NCI-H146 treated with DMSO at 0.1 percent for 48 hours (cell line): ENCODE measurements around the gene ZBTB7C.
A peak's percentile ranks its signal among the peaks of the same experiment; 100 is the strongest.
"Not testable (repeated sequence)": the region's sequence is repeated elsewhere in the genome, so short reads cannot be mapped to it uniquely, and the experiment has no call there.

Experiments used
- DNase-seq: peaks from one replicate; lab custom pipeline; 2025; ENCODE audit not compliant: unreplicated experiment; lab: John Stamatoyannopoulos, UW

Gene ZBTB7C

DNA sequence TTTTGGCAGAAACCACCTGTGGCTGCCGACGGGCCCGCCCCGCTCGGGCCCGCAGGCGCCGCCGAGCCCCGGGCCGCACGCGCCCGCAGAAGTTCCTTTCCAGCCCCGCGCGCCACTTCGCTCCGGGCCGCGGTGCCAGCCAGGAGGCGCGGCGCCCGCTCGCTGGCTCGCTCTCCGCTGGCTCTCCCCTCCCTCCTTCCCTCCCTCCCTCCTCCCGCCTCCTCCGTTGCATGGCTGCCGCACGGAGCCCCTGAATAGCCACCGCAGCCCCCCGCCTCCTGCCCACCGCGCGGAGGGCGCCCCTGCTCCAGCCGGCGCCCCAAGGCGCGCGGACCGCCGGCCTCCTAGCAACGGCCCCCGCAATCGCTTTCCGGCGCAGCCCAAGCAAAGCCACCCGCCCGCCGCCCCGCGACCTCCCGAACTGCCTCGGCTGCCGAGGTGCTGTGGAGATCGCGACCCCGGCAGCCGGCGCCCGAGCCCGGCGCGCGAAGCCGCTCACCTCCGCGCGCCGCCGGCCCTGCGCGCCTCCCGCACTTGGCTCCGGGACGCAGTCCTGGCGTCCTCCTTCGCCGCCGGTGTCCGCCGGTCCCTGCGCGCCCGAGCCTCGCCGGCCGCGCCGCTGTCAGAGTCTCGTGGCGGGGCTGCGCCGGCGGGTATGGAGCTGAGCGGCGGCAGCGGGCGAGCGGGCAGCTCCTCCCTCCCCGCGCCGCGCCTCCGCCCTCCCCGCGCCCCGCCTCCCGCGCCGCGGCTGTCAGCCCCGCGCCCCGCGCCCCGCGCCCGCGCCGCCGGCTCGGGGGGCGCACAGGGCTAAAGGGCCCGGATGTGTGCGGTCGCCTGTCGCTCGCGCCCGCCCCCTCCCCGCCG is at the start of gene ZBTB7C:
Gene ZBTB7C (minus strand): TSS at position 657 of the 864 bp plus-strand sequence.
- peak; percentile 57 for DNase-seq

DNA sequence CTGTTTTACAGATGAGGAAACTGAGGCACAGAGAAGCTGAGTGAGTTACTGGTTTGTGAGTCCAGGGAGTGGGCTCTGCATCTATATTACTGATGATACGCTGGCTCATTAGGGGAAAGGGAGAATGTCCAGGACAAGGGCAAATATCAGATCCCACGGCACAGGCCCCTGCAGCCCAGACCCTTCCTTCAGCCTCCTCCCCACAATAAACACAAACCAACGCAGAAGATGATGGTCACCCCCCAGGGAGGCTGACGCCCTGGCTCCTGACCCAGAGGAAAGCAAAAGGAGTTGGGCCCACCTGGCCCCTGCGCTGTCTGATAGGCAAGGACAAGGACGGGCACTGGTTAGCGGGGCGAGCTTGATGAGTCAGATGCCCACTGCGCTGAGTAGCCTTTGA is 47.7 kb upstream of the ZBTB7C start:
- no peak for DNase-seq

DNA sequence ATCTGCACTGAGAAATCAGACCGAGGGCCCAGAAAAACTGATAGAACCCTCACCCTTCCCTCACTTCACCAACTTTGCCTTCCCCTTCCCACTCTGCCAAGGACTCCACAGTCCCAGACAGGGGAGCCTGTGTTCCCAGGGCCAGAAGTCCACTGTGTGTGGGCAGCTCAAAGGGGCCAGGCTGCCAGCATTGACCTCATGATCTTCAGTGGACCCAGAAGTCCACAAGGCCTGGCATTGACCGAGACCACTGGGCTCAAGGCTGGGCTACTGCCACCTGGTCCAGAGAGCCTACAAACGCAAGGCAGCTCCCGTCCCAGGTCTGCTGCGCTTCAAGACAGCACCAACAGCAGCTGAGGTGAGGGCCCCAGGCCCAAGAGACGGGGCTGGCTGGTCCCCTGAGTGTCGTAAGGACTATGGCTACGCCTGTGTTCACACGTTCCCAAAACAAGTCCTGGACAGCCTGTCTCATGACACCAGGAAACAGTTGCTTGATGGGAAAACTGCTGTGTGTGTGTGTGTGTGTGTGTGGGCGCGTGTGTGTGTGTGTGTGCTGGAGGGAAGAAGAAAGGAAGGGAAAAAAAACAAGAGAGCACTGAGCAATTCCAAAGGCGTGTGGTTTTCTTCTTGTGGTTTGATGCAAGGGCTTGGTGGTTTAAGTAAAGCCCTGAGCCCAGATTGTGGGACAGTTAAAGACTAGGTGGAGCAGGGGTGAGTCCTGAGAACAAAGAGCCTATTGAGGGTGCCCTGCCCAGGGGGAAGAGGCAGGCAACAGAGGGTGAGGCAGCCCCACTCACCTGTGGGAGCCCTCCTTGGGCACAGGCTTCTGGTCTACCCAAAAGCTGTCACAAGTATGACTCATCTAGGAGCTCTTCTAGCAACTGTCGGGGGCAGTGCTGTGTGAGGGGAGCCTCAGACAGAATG is 46.6 kb upstream of the ZBTB7C start:
- no peak for DNase-seq

DNA sequence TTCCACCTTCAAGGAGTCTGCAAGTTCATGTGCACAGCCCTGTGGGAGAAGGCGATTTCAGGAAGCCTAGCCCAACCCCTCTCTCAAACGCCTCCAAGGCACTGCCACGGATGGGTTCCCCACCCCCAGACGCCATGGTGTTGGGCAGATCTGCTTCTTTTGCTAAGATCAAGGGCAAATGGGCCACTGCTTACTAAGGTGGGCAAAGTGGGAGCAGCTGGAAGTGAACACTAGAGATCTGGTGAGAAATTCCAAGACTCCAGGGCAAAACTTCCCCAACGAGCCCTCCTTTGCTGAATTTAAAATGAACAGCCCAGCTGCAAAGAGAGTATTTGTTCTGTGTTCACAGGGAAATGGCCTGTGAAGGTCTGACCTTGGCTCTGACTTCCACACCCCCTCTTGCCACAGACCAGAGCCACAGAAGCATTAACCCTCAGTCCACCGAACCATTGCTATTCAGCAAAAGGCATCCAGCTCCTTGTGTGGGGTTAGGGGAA is 45.1 kb upstream of the ZBTB7C start:
- DNase-seq = no peak

DNA sequence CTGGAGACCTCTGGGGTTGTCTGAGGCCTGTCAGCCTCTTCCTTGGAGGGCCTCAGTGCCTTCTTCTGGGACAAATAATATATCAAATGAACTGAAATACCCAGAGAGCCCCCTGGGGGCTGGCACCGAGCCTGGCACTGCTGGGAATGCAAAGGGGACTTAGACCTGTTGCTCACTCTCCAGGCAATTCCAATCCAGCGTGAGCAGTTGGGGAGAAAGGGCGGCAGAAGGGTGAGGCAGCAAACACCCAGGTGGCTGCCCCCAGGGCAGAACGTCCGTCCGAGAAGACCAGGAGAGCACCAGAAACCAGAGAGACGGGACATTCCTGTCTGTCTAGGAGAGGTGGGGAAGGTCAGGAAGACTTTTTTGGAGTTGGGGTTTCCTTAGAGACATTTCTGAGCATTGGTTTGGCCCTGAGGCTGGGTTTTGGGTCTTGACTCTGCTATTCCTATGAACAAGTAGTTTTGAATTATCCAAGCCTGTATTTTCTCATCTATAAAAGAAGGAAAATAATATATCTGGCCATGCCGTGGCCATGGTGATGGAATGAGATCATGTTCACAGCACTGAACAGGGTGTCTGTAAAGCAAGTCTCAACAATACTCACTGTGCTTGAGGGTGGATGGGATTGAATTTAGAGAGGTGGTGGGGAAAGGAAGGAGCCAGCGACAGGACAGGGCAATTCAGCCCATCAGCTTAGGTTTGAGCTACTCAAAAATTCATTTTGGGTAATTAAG is 44.3 kb upstream of the ZBTB7C start:
- no peak for DNase-seq

DNA sequence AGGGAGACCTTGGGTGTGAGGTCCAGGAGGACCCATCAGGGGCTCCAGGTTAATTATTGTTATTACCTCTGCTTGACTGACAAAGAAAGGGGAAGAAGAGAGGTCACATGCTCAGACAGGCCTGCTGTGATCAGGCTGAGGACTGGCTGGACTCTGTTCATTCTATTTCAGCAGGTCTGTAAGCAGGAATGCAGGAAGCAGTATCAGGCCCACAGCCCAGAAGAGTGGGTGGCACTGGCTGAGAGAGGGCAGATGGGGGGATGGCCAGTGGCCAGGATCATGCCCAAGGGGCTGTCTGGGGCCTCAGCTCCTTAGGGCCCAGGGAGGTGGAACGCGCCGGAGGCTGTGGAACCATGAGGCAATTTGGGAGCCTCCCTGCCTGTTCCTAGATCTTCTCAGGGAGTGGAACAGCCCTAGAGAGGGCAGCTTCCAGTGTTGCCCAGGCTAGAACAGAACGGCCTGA is 43.7 kb upstream of the ZBTB7C start:
- DNase-seq = peak; percentile 66

DNA sequence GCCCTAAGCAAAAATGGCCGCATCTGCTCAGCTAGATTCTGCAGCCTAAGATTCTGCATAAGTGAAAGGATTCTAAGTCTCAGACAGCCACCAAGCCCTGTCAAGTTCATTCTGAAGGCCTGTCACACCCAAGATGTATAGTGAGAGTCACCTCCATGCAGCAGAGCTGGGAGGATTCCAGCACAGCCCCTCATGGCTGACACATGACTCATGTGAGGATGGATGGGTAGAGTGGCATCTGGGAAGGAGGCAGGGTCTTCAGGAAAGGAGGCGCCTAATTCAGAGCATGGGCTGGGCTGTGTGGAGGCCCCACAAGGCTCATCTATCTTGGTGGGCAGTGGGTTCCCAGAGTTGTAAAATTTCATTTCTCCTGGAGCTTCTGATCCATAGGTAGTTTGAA is 41.5 kb upstream of the ZBTB7C start:
- no peak for DNase-seq

DNA sequence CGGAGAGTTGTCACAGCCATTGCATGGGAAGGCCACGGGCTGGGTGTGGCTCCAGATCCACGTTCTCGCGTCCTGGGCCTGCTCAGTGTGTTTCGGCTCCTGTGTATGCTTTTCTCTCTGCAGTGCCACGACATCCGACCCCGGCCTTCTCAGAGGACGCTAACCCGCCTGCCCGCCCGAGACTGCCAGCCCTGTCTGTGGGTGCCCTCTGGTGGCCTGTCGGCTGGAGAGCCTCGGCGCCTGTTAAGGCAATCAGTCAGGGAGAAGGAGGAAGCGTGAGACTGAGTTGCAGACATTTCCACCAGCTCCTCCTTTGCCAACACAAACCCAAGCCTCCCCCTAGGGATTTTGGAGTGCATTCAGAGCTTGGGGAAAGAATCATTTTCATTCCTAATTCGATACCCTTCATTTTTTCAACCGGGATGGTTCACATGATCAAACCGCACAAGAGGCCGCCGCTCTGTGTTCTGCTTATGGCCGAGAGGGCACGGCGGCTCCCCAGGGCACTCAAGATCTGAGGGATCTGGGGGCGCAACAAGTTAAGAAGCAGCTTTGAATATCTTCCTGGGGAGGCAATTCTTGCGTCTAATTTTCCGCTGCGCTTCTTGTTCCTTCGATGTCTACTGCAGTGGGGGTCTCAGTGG is 37.5 kb upstream of the ZBTB7C start:
- peak; percentile 88 for DNase-seq

DNA sequence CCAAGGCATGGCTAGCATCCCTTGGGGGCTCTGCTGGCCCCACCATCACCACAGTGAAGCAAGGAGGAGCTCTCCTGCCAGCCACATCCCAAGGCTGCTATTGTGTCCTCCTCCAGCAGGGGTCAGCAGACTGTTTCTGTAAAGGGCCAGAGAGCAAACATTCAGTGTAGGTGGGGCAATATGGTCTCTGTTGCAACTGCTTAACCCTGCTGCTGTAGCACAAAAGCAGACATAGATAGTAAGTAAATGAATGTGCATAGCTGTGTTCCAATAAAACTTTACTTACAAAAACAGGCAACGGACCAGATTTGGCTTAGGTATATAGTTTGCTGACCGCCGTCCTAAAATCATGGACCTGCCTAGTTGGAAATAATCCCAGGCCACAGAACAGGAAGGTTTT is 36.4 kb upstream of the ZBTB7C start:
- peak; percentile 83 for DNase-seq

DNA sequence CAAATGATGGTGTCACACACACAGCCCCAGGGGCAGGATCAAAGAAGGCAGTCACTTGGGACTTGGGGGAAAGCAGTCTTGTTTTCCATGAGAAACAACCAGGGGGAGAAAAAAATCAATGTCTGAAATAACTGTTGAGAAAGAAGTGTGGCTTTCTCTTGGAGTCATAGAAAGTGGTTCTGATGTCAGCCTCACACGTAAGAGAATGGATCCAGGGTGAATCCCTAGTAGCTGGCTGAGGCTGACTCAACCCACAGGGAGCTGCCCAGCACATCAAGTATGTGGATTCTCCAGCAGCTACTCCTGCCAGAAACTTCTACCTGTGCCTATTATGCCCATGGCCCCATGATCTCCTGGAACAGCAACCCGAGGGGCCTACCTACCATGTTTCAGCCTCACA is 33.6 kb upstream of the ZBTB7C start:
- DNase-seq = no peak

DNA sequence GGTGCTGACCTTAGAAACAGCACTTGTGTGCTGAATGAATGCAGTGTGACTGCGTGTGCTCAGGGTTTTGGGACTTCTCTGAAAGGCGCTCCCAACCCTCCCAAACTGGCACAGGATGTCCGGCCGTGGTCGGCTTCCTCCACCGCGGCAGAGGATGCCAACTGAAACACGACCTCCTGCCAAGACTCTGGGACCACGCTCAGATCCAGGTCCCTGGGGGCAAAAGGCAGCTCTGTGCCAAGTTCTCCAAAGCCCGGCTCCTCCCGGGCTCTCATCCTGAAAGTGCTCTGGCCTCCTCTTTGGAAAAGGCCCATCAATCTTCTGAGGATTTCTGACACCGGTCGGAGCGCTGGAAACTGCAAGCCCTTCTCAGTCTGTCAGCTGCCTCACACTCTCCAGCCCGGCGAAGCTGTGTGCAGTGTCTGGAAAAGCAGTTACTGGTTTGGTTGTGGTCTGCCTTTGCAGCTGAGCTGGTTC is 32.3 kb upstream of the ZBTB7C start:
- DNase-seq = no peak

DNA sequence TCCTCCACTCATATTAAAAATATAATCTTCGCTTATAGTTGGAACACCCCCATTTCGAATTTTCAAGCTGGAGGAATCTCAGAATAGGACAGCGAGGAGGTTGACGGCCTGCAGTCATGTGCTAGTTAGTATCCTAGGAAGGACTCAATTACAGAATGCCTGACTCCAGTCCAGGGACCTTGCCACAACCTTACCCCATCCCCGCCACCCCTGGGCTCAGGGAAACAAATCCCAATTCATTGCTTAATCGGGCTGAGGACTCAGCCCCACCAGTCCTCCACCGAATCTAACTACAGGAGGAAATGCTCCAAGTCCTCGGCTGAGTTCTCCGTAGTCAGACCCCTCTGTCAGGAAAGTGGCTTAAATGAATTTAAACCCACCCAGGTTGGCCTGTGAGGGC is 31.7 kb upstream of the ZBTB7C start:
- DNase-seq = no peak

DNA sequence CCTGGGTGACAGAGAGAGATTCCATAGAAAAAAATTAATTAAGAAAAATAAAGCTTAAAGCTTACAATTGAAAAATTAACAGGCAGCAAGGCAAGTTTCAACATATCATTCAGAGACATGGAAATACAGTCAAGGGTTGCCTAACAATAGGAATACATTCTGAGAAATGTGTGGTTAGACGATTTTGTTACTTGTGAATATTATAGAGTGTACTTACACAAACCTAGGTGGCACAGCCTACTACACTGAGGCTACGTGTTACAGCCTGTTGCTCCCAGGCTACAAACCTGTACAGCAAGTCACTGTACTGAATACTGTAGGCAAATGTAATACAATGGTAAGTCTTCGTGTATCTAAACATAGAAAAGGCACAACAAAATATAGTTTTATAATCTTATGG is 27.7 kb upstream of the ZBTB7C start:
- DNase-seq = no peak

DNA sequence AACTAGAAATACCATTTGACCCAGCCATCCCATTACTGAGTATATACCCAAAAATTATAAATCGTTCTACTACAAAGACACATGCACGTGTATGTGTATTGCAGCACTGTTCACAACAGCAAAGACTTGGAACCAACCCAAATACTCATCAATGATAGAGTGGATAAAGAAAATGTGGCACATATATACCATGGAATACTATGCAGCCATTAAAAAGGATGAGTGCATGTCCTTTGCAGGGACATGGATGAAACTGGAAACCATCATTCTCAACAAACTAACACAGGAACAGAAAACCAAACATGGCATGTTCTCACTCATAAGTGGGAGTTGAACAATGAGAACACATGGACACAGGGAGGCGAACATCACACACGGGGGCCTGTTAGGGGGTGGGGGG is 25.2 kb upstream of the ZBTB7C start:
- not testable (repeated sequence) for DNase-seq

DNA sequence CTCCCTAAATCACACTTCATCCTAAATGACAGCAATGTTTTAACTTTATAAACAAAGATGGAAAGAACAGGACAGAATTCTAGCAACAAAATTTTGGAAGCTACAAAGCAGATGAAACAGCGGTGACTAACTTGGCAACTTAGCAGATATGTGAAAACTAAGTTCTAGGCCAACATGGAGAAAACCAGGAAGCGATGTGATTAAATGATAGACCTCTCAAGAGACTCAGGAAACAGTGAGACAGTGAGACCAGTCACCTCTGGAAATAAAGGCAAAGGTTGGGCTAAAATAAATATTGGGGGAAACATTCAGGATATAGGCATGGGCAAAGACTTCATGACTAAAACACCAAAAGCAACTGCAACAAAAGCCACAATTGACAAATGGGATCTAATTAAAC is 24.4 kb upstream of the ZBTB7C start:
- no peak for DNase-seq

DNA sequence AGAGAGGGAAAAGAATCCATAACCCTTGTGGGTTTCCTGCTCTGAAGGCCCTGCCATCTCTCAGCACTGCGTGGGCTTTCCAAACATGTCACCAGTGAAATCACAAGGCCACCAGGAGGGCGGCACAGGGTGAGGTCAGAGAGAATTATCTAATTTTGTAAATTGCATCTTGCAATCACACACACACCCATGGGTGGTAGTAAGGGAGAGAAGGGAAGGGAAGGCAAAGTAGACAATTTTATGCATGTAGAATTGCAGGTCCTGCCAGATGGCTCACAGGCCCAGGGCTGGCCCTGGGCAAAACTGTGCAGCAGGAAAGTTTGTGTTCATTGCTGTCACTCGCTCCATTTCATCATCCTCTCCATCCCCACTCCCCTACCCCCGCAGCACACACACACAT is 21.0 kb upstream of the ZBTB7C start:
- no peak for DNase-seq

DNA sequence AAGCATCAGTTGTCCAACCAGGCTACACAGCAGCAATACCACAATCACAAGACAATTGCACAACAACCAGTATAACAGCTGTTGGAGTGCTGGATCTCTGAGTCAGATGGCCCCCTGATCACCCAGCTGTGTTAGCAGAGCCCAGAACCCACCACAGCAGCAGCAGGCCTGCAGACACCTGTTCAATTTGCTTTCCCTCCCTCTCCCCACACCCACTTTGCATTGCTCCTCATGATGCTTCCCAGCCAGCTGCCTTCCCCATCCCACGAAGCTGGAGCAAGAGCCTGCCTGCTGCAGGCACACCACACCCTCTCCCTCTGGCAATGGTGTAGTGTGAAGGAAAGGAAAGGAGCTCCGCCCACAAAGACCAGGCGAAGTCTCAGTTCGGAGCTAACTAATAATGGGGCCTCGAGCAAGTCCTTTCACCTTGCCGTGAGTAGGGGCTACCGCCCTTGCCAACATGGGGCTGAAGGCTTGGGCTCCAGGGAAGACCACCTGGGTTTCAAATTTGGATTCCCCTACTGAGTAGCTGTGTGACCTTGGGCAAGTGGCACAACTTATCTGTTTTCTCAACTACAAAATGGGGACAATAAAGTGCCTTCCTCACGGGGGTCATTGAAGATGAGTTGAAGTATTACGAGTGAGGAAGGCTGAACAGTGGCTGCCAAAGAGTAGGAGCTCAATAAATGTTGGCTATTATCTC is 19.4 kb upstream of the ZBTB7C start:
- DNase-seq = no peak

DNA sequence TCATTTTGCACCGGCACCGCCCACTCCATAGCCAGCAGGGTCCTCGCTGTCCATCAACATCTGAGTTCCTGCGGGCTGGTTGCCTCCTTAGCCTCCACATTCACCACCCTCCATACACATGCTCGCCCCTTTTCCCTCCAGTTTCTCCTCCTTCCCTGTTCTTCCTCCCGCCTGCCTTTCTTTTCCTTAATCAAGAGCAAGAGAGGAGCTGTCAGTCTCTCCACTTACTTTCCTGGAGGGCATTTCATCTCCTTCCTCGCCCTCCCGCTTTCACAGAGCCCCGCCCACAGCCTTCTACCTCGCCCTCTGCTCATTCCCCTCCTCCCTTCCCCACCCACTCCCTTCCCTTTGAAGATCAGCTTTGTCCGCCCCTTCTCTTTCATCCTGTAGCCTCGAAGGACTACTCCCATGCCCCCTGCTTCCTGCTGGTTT is 13.8 kb upstream of the ZBTB7C start:
- no peak for DNase-seq

DNA sequence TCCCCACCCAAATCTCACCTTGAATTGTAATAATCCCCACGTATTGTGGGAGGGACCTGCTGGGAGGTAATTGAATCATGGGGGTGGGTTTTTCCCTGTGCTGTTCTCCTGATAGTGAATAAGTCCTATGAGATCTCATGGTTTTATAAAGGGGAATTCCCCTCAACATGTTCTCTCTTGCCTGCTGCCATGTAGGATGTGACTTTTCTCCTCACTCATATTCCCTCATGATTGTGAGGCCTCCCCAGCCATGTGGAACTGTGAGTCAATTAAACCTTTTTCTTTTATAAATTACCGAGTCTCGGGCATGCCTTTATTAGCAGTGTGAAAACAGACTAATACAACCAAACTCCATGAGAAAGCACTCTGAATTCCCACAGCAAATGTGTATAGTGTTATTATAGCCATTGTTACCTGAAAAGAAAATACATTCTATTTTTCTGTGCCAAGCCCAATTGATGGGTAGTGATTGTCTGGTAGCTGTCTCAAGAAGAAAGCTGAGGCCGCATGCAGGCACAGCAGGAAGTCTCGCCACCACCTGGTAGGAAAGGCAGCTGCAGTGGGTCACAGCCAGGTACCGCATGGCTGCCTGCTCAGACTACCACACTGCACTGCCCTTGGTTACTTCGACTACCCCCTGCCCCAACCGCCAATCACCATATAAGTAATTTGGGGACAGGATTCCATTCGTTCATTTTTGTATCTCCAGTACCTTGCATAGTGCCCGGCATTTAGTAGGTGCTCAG is 10.3 kb upstream of the ZBTB7C start:
- peak; percentile 67 for DNase-seq
